A549 (cell line): ENCODE measurements around the gene MORN1. TPM values are rescaled to one million over a fixed set of nuclear protein-coding genes. Genes with fewer than 3 reads are reported as not detected.

Experiments used
- ATAC-seq, 2 experiments: fragments of 200-7000 bp in 1 of 2; fragments of >200 bp in 1 of 2; cut with Nextera tagmentation in 1 of 2; cut with Tn5 transposase in 1 of 2; 3 replicates each; pipeline versions ENCODE4 v1.8.0 to v1.9.1; 2018 to 2020; ENCODE audit warnings: mild to moderate bottlenecking in 1 of 2, moderate library complexity in 1 of 2
- CTCF ChIA-PET: fragments of 300-600 bp; sonication (Branson Sonifier 250); formaldehyde crosslinking; extraction: SDS; loops from one replicate; lab custom pipeline; 2021; ENCODE audit warnings: antibody characterized with exemption, inconsistent platforms; lab: Yijun Ruan, JAX
- POLR2A ChIA-PET: fragments of 350-600 bp; formaldehyde crosslinking; extraction: SDS; loops from one replicate; lab custom pipeline; 2021; ENCODE audit warnings: antibody characterized with exemption, inconsistent platforms; lab: Yijun Ruan, JAX
- DNase-seq, 2 experiments: peaks; one replicate each; pipeline versions ENCODE4 v3.0.0 to v3.0.0-alpha.2; 2011 to 2016; ENCODE audit warnings: low read depth in 1 of 2, low spot score in 1 of 2
- FAIRE-seq: peaks from 2 replicates; lab custom pipeline; 2011; peaks lifted over from hg19 to GRCh38; lab: Jason Lieb, UNC
- H3K27ac ChIP-seq, 2 experiments: fragments of >200 bp; sonication (Bioruptor Twin); formaldehyde crosslinking; 3 replicates each; pipeline ENCODE4 v1.5.1; 2016 to 2017
- H3K4me1 ChIP-seq: fragments of >200 bp; sonication (Bioruptor Twin); formaldehyde crosslinking; 3 replicates; pipeline ENCODE4 v1.6.1; 2016
- H3K4me2 ChIP-seq: fragments of >200 bp; sonication (Bioruptor Twin); formaldehyde crosslinking; 3 replicates; pipeline ENCODE4 v1.6.1; 2016
- H3K4me3 ChIP-seq: fragments of >200 bp; sonication (Bioruptor Twin); formaldehyde crosslinking; 3 replicates; pipeline ENCODE4 v1.5.1; 2016
- H3K9me3 ChIP-seq: fragments of >200 bp; sonication (Bioruptor Twin); formaldehyde crosslinking; 3 replicates; pipeline ENCODE4 v1.6.1; 2016
- EHF ChIP-seq: fragments of 250-450 bp; sonication (Bioruptor Pico); IDR thresholded peaks from 2 replicates; pipeline ENCODE4 v1.5.0; 2020; ENCODE audit warnings: mild to moderate bottlenecking
- FOXS1 ChIP-seq: fragments of 250-450 bp; sonication (Bioruptor Pico); IDR thresholded peaks from 2 replicates; pipeline ENCODE4 v1.5.0; 2020; ENCODE audit warnings: mild to moderate bottlenecking, moderate library complexity
- HES2 ChIP-seq: fragments of >200 bp; sonication (Bioruptor Twin); formaldehyde crosslinking; IDR thresholded peaks from 2 replicates; pipeline ENCODE4 v1.6.1; 2016
- HOXA7 ChIP-seq: fragments of 250-450 bp; sonication (Bioruptor Pico); IDR thresholded peaks from 2 replicates; pipeline ENCODE4 v1.5.0; 2020; ENCODE audit warnings: mild to moderate bottlenecking, moderate library complexity
- KDM1A ChIP-seq: fragments of 200-600 bp; sonication (generic); IDR thresholded peaks from 2 replicates; pipeline ENCODE4 v1.6.1; 2016; ENCODE audit warnings: low read depth, mild to moderate bottlenecking
- PHF8 ChIP-seq: fragments of 200-600 bp; sonication (generic); IDR thresholded peaks from 2 replicates; pipeline ENCODE4 v1.6.1; 2016; ENCODE audit warnings: low read depth, mild to moderate bottlenecking, antibody characterized with exemption, moderate library complexity, borderline replicate concordance
- RARB ChIP-seq: fragments of 250-450 bp; sonication (Bioruptor Pico); IDR thresholded peaks from 2 replicates; pipeline ENCODE4 v1.8.0; 2021; ENCODE audit warnings: mild to moderate bottlenecking, moderate library complexity
- RCOR1 ChIP-seq: fragments of 150-350 bp; IDR thresholded peaks from 2 replicates; pipeline ENCODE4 v1.6.1; 2014; ENCODE audit warnings: antibody characterized with exemption, low read length, low read depth
- RFX5 ChIP-seq: fragments of 450-650 bp; IDR thresholded peaks from 2 replicates; pipeline ENCODE4 v1.7.1; 2014; ENCODE audit warnings: antibody characterized with exemption, mild to moderate bottlenecking, moderate library complexity
- RNF2 ChIP-seq: fragments of 200-600 bp; sonication (generic); IDR thresholded peaks from 2 replicates; pipeline ENCODE4 v1.6.1; 2016; ENCODE audit warnings: low read depth, mild to moderate bottlenecking, antibody characterized with exemption, moderate library complexity, borderline replicate concordance
- SMC3 ChIP-seq: fragments of >200 bp; sonication (Bioruptor Twin); formaldehyde crosslinking; IDR thresholded peaks from 3 replicates; pipeline ENCODE4 v1.6.1; 2018; ENCODE audit warnings: inconsistent platforms
- TP53 ChIP-seq: fragments of 250-450 bp; sonication (Bioruptor Pico); IDR thresholded peaks from 2 replicates; pipeline ENCODE4 v1.5.0; 2021; ENCODE audit warnings: mild to moderate bottlenecking, moderate library complexity
- WGBS: methylation state at CpG from one replicate; pipeline ENCODE4 v1.1.6; 2017; ENCODE audit errors: missing lambda C conversion rate; 5-methylcytosine and 5-hydroxymethylcytosine counted together
- polyA plus RNA-seq, 4 experiments: library from polyadenylated mRNA; depleted of rRNA in 3 of 4; stranded (reverse); fragments of >200 nt; fragmentation: RNase III in 1 of 4; extraction: RNeasy Plus Mini Kit Qiagen cat#74134 plus additional on column Dnase treatment in 1 of 4; gene quantifications; 2 replicates in 3 of 4; 3 replicates in 1 of 4; pipeline ENCODE4 v1.2.3, GENCODE V29; 2011 to 2017
- TF ChIP-seq, protein P1 (sequence below): fragments of >200 bp; sonication (Bioruptor Twin); formaldehyde crosslinking; IDR thresholded peaks from 3 replicates; pipeline ENCODE4 v1.6.1; 2016
- TF ChIP-seq, protein P2 (sequence below): IDR thresholded peaks from 2 replicates; pipeline ENCODE4 v1.6.1; 2012

MORN1 gene
- polyA plus RNA-seq, 2 of the 4 experiments (the other 2 are of a cell fraction), result 6.9 to 8.9 TPM

GRCh38 chr1:2320760-2321667, 70.3 kb downstream of the MORN1 start:
- TF ChIP-seq PHF8, result no peak
- TF ChIP-seq RNF2, result no peak
- no peak for TF ChIP-seq RCOR1
- no peak for TF ChIP-seq TP53
- TF ChIP-seq RARB (CRISPR knock-in tag), result no peak
- TF ChIP-seq, protein P1, sequence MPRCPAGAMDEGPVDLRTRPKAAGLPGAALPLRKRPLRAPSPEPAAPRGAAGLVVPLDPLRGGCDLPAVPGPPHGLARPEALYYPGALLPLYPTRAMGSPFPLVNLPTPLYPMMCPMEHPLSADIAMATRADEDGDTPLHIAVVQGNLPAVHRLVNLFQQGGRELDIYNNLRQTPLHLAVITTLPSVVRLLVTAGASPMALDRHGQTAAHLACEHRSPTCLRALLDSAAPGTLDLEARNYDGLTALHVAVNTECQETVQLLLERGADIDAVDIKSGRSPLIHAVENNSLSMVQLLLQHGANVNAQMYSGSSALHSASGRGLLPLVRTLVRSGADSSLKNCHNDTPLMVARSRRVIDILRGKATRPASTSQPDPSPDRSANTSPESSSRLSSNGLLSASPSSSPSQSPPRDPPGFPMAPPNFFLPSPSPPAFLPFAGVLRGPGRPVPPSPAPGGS, result no peak
- TF ChIP-seq HOXA7, result no peak
- TF ChIP-seq SMC3, result no peak
- TF ChIP-seq FOXS1 (CRISPR knock-in tag), result no peak
- no peak for TF ChIP-seq RFX5
- TF ChIP-seq EHF, result no peak
- Histone ChIP-seq H3K27ac (no peak overlapping the region), H3K4me2 (no peak overlapping the region), H3K9me3 (no peaks in the 10 kb centered on the region), H3K4me1 (no peaks in the 10 kb centered on the region), H3K4me3 (no peak overlapping the region)
- ATAC-seq (no peak), DNase-seq (no peak), FAIRE-seq (no peak)
- CTCF ChIA-PET, result interaction anchor here (2.7 kb wide), 1 partner anchor 126 kb away, joined by 7 read pairs; the partner anchor contains the start of gene FAAP20
- 72% methylated on average over 3 of the region's 41 CpGs for WGBS
- POLR2A ChIA-PET, result no interaction called here

GRCh38 chr1:2320006-2320405, 71.3 kb downstream of the MORN1 start:
- H3K4me1 ChIP-seq, result no peaks in the 10 kb centered on the region
- TF ChIP-seq, protein P2, sequence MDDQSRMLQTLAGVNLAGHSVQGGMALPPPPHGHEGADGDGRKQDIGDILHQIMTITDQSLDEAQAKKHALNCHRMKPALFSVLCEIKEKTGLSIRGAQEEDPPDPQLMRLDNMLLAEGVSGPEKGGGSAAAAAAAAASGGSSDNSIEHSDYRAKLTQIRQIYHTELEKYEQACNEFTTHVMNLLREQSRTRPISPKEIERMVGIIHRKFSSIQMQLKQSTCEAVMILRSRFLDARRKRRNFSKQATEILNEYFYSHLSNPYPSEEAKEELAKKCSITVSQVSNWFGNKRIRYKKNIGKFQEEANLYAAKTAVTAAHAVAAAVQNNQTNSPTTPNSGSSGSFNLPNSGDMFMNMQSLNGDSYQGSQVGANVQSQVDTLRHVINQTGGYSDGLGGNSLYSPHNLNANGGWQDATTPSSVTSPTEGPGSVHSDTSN, result no peak
- TF ChIP-seq HES2, result no peak
- TF ChIP-seq, all 56 proteins: peak for 0

DNA sequence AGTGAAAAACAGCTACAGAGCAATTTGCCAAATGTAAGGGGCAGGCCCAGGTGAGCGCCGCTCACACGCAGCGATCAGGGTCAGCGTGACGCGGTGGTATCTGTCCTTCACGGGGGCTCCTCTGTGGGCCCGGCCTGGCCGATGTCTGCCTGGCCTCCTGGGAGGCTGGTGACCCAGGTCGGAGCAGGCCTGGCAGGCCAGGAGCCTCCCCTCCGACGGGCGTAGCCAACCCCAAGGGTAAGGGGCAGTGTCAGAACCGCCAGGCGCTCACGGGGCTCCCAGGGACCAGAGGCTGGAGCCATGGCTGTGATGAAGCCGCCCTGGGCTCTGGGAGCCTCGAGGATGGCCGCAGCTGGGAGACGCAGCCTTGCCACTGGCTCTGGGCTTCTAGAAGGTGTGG, 72.1 kb downstream of the MORN1 start:
- DNase-seq (no peak), ATAC-seq (no peak), FAIRE-seq (no peak)
- H3K4me3 ChIP-seq, result no peak overlapping the region
- ChIA-PET POLR2A (no interaction called here), CTCF (interaction anchor here (1.2 kb wide), 2 partner anchors 39 to 123 kb away, joined by 3 read pairs; no protein-coding TSS in a partner anchor)
- no peaks in the 10 kb centered on the region for H3K9me3 ChIP-seq
- no peak overlapping the region for H3K4me2 ChIP-seq
- no peak overlapping the region for H3K27ac ChIP-seq
- 93% methylated on average over 10 of the region's 21 CpGs for WGBS
- TF ChIP-seq KDM1A, result no peak
- H3K4me1 ChIP-seq, result no peaks in the 10 kb centered on the region; the same call in 2 of the 3 replicates

More at GRCh38 chr1:2320006-2320405, 71.3 kb downstream of the MORN1 start:
- ChIA-PET CTCF (interaction anchor here (1.2 kb wide), 1 partner anchor 38 kb away, joined by 3 read pairs; no protein-coding TSS in a partner anchor), POLR2A (no interaction called here)
- FAIRE-seq (no peak), DNase-seq (no peak), ATAC-seq (no peak)
- H3K27ac ChIP-seq, result no peak overlapping the region
- H3K4me2 ChIP-seq, result no peak overlapping the region
- no peak overlapping the region for H3K4me3 ChIP-seq
- WGBS, result 89% methylated on average over 8 of the region's 15 CpGs
- H3K9me3 ChIP-seq, result no peaks in the 10 kb centered on the region
